Vagina (tissue), 2 donors: Measurements from ENCODE around the gene TCF4.

ENCODE experiments used
- POLR2A ChIP-seq, 2 donors: fragments of 450-650 bp; IDR thresholded peaks; one replicate each; pipeline ENCODE4 v1.6.1; 2017; ENCODE audit warnings: antibody characterized with exemption in 2 of 2, mild to moderate bottlenecking in 2 of 2, moderate library complexity in 2 of 2
- POLR2AphosphoS5 ChIP-seq, 2 donors: sonication (generic); formaldehyde crosslinking; IDR thresholded peaks; one replicate each; pipeline ENCODE4 v1.9.0; 2017; ENCODE audit warnings: antibody characterized with exemption in 2 of 2, mild to moderate bottlenecking in 2 of 2, low read depth in 1 of 2; ENCODE audit not compliant: insufficient read depth in 1 of 2
- TF ChIP-seq, protein P1 (sequence below), 3 experiments: fragments of 450-650 bp in 2 of 3; fragments of 200-600 bp in 1 of 3; sonication (generic) in 1 of 3; IDR thresholded peaks; one replicate each; pipeline ENCODE4 v1.5.1; 2017 to 2019; ENCODE audit warnings: antibody characterized with exemption in 3 of 3, mild to moderate bottlenecking in 2 of 3, moderate library complexity in 2 of 3

DNA sequence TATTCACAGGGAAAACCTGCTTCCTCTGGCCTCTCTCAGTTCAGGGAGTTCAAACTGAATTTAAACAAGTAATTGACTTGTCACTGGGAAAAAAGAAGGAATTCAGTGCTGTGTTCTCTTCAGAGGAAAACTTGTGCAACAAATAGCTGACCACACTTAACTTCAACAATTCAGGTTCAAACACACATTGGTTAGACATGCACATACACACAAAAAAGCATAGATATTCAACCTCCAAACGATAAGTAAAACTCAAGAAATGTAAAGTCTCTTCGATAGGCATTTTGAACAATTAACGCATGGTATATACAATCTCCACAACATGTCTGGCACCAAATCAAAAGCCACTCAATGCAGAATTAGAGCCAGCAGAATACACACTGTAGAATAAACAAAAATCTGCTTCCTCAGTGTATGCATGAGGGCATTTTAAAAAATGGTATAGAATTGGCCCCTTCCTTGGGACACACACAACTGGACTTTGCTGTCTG, 269.0 kb downstream of the TCF4 start:
- TF ChIP-seq, protein P1, sequence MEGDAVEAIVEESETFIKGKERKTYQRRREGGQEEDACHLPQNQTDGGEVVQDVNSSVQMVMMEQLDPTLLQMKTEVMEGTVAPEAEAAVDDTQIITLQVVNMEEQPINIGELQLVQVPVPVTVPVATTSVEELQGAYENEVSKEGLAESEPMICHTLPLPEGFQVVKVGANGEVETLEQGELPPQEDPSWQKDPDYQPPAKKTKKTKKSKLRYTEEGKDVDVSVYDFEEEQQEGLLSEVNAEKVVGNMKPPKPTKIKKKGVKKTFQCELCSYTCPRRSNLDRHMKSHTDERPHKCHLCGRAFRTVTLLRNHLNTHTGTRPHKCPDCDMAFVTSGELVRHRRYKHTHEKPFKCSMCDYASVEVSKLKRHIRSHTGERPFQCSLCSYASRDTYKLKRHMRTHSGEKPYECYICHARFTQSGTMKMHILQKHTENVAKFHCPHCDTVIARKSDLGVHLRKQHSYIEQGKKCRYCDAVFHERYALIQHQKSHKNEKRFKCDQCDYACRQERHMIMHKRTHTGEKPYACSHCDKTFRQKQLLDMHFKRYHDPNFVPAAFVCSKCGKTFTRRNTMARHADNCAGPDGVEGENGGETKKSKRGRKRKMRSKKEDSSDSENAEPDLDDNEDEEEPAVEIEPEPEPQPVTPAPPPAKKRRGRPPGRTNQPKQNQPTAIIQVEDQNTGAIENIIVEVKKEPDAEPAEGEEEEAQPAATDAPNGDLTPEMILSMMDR (IDR thresholded peaks at IDR 0.05): no peak
- TF ChIP-seq POLR2AphosphoS5 (IDR thresholded peaks at IDR 0.05; ENCODE audit: insufficient read depth in 1 of 2, low read depth in 1 of 2) (no peak), POLR2A (IDR thresholded peaks at IDR 0.05) (no peak)
